ENCODE data around the gene ISG20L2.

GRCh38 chr1:156746728-156747631 lies 18.4 kb upstream of the ISG20L2 start:
- TF ChIP-seq CEBPB (IDR thresholded peaks at IDR 0.05; ENCODE audit: low read depth) (no peak), CTCF (IDR thresholded peaks at IDR 0.05 in 2 of 3, conservative IDR thresholded peaks at IDR 0.05 in 1 of 3; ENCODE audit: borderline replicate concordance in 1 of 3, insufficient read depth in 1 of 3, low read depth in 2 of 3, low read length in 2 of 3) (peak in 2 of 3 experiments; percentile 39 to 41; a peak in 3 of 6 replicates), SP1 (IDR thresholded peaks at IDR 0.05; ENCODE audit: low read depth) (no peak), RAD21 (IDR thresholded peaks at IDR 0.05; ENCODE audit: low read depth) (no peak), POLR2A (IDR thresholded peaks at IDR 0.05; ENCODE audit: borderline replicate concordance, extremely low read depth, insufficient read depth, insufficient read length) (no peak), ATF3 (IDR thresholded peaks at IDR 0.05) (no peak), EZH2phosphoT487 (IDR thresholded peaks at IDR 0.05; ENCODE audit: borderline replicate concordance) (no peak)

All from HCT116 (cell line).